Colonic mucosa (tissue), 4 donors: ENCODE measurements around the gene HTRA3. TPM values are rescaled to one million over a fixed set of nuclear protein-coding genes. Genes with fewer than 3 reads are reported as not detected.

Source experiments
- DNase-seq: peaks from one replicate; pipeline ENCODE4 v3.0.0-alpha.2; 2020
- H3K27ac ChIP-seq: fragments of 200-600 bp; one replicate; pipeline ENCODE4 v1.8.0; 2021
- H3K27me3 ChIP-seq: fragments of 200-600 bp; one replicate; pipeline ENCODE4 v1.8.0; 2021
- H3K36me3 ChIP-seq: fragments of 200-600 bp; one replicate; pipeline ENCODE4 v1.8.0; 2021
- H3K4me1 ChIP-seq: fragments of 200-600 bp; one replicate; pipeline ENCODE4 v1.8.0; 2021; ENCODE audit warnings: mild to moderate bottlenecking
- H3K4me3 ChIP-seq: fragments of 200-600 bp; one replicate; pipeline ENCODE4 v1.8.0; 2021
- H3K9ac ChIP-seq, 2 donors: one replicate each; pipeline ENCODE4 v1.7.0; 2013; ENCODE audit warnings: control low read depth in 2 of 2, low read depth in 2 of 2, low read length in 2 of 2
- H3K9me3 ChIP-seq: fragments of 200-600 bp; one replicate; pipeline ENCODE4 v1.8.0; 2021
- intact Hi-C: fragments of 100-400 bp; cut with DNase I; formaldehyde crosslinking; loops from one replicate; pipeline ENCODE4 v1.14.1; 2022
- total RNA-seq, 2 donors: library from RNA; stranded (reverse); fragmentation: NEBNext Ultra II Directional in 1 of 2; extraction: Animal tissue kit (Norgen Biotek cat#: 25700) in 1 of 2; gene quantifications; one replicate each; pipeline ENCODE4 v1.2.1, GENCODE V29; 2021
- TF ChIP-seq, protein P1 (sequence below): fragments of 200-600 bp; IDR thresholded peaks from one replicate; pipeline ENCODE4 v1.8.0; 2022; ENCODE audit warnings: antibody characterized with exemption, mild to moderate bottlenecking
- donor health status: healthy.
- donor health status: DM: no; HTN: no; CAD: no.
- donor health status: DM: no; HTN: no; CAD: no.

HTRA3 gene
- total RNA-seq, 2 donors from 2014 or later = 1.3 to 5.0 TPM

DNA sequence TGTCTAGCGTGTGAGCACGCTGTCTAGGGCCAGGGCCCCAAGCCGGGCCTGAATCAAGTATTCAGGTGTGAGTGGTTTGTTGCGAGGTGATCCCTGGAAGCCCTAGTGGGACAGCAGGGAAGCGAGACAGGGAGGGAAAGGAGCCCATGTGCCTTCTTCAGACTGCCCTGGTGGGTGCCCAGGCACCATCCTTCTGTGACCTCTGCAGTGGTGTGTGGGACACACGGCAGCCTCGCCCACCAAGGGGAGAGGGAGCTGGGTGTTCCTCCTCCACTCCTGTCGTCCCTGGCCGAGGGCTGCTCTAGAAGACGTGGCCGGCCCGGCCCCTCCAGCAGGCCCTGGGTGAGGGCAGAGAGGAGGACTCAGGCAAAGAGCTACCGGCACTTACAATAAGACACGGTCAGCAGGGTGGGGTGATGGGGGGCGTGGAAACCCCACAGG, 47.4 kb downstream of the HTRA3 start:
- Histone ChIP-seq H3K27me3 (no peaks in the 10 kb centered on the region), H3K4me1 (no peaks in the 10 kb centered on the region), H3K9me3 (no peaks in the 10 kb centered on the region), H3K36me3 (no peaks in the 10 kb centered on the region), H3K4me3 (no peak overlapping the region), H3K27ac (no peak overlapping the region), H3K9ac (no peak overlapping the region)
- DNase-seq = no peak
- intact Hi-C loops = no loop called here
- TF ChIP-seq, protein P1, sequence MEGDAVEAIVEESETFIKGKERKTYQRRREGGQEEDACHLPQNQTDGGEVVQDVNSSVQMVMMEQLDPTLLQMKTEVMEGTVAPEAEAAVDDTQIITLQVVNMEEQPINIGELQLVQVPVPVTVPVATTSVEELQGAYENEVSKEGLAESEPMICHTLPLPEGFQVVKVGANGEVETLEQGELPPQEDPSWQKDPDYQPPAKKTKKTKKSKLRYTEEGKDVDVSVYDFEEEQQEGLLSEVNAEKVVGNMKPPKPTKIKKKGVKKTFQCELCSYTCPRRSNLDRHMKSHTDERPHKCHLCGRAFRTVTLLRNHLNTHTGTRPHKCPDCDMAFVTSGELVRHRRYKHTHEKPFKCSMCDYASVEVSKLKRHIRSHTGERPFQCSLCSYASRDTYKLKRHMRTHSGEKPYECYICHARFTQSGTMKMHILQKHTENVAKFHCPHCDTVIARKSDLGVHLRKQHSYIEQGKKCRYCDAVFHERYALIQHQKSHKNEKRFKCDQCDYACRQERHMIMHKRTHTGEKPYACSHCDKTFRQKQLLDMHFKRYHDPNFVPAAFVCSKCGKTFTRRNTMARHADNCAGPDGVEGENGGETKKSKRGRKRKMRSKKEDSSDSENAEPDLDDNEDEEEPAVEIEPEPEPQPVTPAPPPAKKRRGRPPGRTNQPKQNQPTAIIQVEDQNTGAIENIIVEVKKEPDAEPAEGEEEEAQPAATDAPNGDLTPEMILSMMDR = no peak

DNA sequence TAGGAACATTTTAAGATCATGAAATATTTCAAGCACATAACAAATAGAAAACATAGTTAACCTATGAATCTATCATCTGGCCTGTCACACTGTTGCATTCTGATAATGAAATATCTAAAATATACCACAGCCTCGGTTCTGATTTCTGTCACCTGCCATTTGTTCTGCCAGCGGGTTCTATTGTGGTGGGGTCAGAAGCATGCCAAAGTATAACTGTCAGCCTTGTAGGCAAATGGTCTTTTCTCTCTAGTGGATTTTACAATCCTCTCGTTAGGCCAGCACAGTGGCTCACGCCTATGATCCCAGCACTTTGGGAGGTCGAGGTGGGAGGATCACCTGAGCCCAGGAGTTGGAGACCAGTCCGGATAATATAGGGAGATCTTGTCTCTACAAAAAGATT, 47.9 kb downstream of the HTRA3 start:
- no peak overlapping the region for H3K9ac ChIP-seq
- no peaks in the 10 kb centered on the region for H3K36me3 ChIP-seq
- TF ChIP-seq, protein P1 = no peak
- H3K27me3 ChIP-seq = no peaks in the 10 kb centered on the region
- intact Hi-C loops = no loop called here
- H3K4me3 ChIP-seq = no peak overlapping the region
- H3K27ac ChIP-seq = no peak overlapping the region
- no peaks in the 10 kb centered on the region for H3K4me1 ChIP-seq
- no peak for DNase-seq
- H3K9me3 ChIP-seq = no peaks in the 10 kb centered on the region

DNA sequence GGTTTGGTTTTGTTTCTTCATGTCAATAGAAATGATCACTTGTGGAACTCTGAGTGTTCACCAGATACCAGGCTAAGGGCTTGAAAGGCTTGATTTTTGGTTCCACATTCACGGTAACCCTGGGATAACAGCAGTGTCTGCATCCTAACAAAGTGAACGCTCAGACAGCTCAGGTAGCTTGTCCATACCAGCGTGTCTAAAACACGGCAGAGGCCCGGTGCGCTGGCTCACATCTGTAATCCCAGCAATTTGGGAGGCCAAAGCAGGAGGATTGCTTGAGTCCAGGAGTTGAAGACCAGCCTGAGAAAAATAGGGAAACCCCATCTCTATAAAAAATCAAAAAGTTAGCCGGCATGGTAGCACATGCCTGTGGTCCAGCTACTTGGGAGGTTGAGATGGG, 49.0 kb downstream of the HTRA3 start:
- H3K27ac ChIP-seq = no peak overlapping the region
- DNase-seq = no peak
- TF ChIP-seq, protein P1 = no peak

DNA sequence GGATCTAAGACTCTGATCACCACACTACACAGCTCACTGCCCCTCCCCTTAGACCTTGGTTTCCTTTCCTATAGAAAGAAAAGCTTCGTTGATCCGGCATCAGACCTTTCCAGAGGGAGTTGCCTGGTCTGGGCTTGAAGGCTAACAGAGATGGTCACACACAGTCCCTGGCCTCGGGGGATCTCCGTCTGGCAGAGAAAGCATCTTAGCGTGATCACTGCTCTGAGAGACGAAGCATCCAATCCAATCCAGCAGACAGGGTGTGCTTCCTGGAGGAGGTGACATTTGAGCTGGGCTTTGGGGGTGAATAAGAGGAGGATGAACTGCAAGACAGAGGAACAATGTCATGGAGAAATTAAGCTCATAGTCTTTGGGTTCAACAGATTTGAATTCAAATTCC, 49.5 kb downstream of the HTRA3 start:
- no peak overlapping the region for H3K9ac ChIP-seq
- H3K9me3 ChIP-seq = no peaks in the 10 kb centered on the region
- no peaks in the 10 kb centered on the region for H3K4me1 ChIP-seq
- no peak overlapping the region for H3K4me3 ChIP-seq
- TF ChIP-seq, protein P1 = no peak
- no peaks in the 10 kb centered on the region for H3K27me3 ChIP-seq
- no peak overlapping the region for H3K27ac ChIP-seq
- intact Hi-C loops = no loop called here
- no peak for DNase-seq
- H3K36me3 ChIP-seq = no peaks in the 10 kb centered on the region

More for the DNA sequence above, 49.0 kb downstream of the HTRA3 start:
- intact Hi-C loops = no loop called here
- Histone ChIP-seq H3K9me3 (no peaks in the 10 kb centered on the region), H3K9ac (no peak overlapping the region), H3K4me1 (no peaks in the 10 kb centered on the region), H3K27me3 (no peaks in the 10 kb centered on the region), H3K4me3 (no peak overlapping the region), H3K36me3 (no peaks in the 10 kb centered on the region)

DNA sequence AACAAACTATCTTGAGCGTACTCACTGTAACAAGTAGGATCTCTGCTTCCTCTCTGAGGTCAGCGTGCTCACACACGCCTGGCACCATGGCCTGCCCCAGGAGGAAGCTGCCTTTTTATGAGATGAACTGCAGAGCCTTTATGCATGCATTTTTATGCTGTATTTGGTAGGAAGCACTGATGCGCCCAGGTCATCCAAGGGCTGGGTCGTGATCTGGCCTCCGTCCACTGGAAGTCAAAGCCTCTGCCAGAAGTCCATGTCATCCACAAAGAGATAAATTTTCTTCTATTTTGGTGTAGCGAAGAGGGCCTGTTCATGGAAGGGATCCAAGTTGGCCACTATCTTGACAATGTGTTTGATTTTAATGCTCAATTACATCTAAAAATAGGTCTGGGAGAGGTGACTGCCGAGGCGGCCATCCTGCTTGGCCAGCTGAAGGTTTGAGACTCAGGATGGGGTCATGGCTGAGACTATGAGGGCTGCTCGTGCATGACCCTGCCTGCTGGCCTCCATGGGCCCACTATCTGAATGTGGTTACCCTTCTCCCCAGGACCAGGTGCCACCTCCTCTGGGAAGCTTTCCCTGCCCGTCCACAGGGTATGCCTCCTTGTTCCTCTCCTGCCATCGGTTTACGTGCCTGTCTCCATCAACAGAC, 50.3 kb downstream of the HTRA3 start:
- no peaks in the 10 kb centered on the region for H3K36me3 ChIP-seq
- H3K4me3 ChIP-seq = no peak overlapping the region
- no peak overlapping the region for H3K27ac ChIP-seq
- no peaks in the 10 kb centered on the region for H3K9me3 ChIP-seq
- no peaks in the 10 kb centered on the region for H3K4me1 ChIP-seq
- H3K9ac ChIP-seq = no peak overlapping the region
- intact Hi-C loops = no loop called here
- no peak for DNase-seq
- TF ChIP-seq, protein P1 = no peak
- no peaks in the 10 kb centered on the region for H3K27me3 ChIP-seq
